WTC11 (cell line): ENCODE results near the gene EIF4E3. TPM values are rescaled to one million over a fixed set of nuclear protein-coding genes. Genes with fewer than 3 reads are reported as not detected.

Experiments used
- ATAC-seq: fragments of 200-7000 bp; cut with Tn5 transposase; 2 replicates; pipeline ENCODE4 v1.10.0; 2021; ENCODE audit warnings: mild to moderate bottlenecking, moderate library complexity
- CTCF ChIA-PET: fragments of 300-600 bp; sonication (Branson Sonifier 250); formaldehyde crosslinking; loops from one replicate; lab custom pipeline; 2021; ENCODE audit warnings: antibody characterized with exemption; lab: Charles Lee
- POLR2A ChIA-PET: fragments of 350-600 bp; sonication (Branson Sonifier 250); formaldehyde crosslinking; loops from one replicate; lab custom pipeline; 2021; ENCODE audit warnings: antibody characterized with exemption; lab: Charles Lee
- DNase-seq: peaks from one replicate; pipeline ENCODE4 v3.0.0; 2021; ENCODE audit warnings: low spot score
- H3K27ac Mint-ChIP-seq: 2 replicates; pipeline ENCODE4 v1.8.0; 2021; ENCODE audit warnings: mixed read lengths
- H3K27me3 Mint-ChIP-seq: 2 replicates; pipeline ENCODE4 v1.8.0; 2021; ENCODE audit warnings: low read depth, mild to moderate bottlenecking, moderate library complexity, mixed read lengths
- H3K36me3 Mint-ChIP-seq: 2 replicates; pipeline ENCODE4 v1.8.0; 2021; ENCODE audit warnings: mixed read lengths
- H3K4me1 Mint-ChIP-seq: 2 replicates; pipeline ENCODE4 v1.8.0; 2022; ENCODE audit warnings: mixed read lengths
- H3K4me3 Mint-ChIP-seq: 2 replicates; pipeline ENCODE4 v1.8.0; 2021; ENCODE audit warnings: mild to moderate bottlenecking, moderate library complexity, mixed read lengths
- H3K9me3 Mint-ChIP-seq: 2 replicates; pipeline ENCODE4 v1.8.0; 2021; ENCODE audit warnings: mixed read lengths
- ATF3 ChIP-seq: sonication (generic); formaldehyde crosslinking; conservative IDR thresholded peaks from 2 replicates; pipeline ENCODE4 v1.8.1; 2022; ENCODE audit warnings: mild to moderate bottlenecking, missing genetic modification reagents
- ATF6 ChIP-seq: sonication (generic); formaldehyde crosslinking; IDR thresholded peaks from 2 replicates; pipeline ENCODE4 v1.8.1; 2023; ENCODE audit warnings: mild to moderate bottlenecking, missing genetic modification reagents
- HMGA2 ChIP-seq: fragments of 250-450 bp; sonication (Bioruptor Pico); IDR thresholded peaks from 2 replicates; pipeline ENCODE4 v1.4.0; 2021; ENCODE audit warnings: mild to moderate bottlenecking, moderate library complexity
- IRF1 ChIP-seq: sonication (generic); formaldehyde crosslinking; IDR thresholded peaks from 2 replicates; pipeline ENCODE4 v1.8.0; 2023; ENCODE audit warnings: missing genetic modification reagents
- MXD4 ChIP-seq: fragments of 250-450 bp; sonication (Bioruptor Pico); IDR thresholded peaks from 2 replicates; pipeline ENCODE4 v1.8.0; 2021; ENCODE audit warnings: mild to moderate bottlenecking, moderate library complexity, borderline replicate concordance
- MYBL2 ChIP-seq: sonication (generic); formaldehyde crosslinking; IDR thresholded peaks from 2 replicates; pipeline ENCODE4 v1.8.1; 2023; ENCODE audit warnings: mild to moderate bottlenecking, moderate library complexity, missing genetic modification reagents
- NFATC4 ChIP-seq: fragments of 250-450 bp; sonication (Bioruptor Pico); IDR thresholded peaks from 2 replicates; pipeline ENCODE4 v1.9.0; 2021; ENCODE audit warnings: mild to moderate bottlenecking
- NR2C2 ChIP-seq: sonication (generic); formaldehyde crosslinking; IDR thresholded peaks from 2 replicates; pipeline ENCODE4 v1.8.0; 2022; ENCODE audit warnings: mild to moderate bottlenecking, missing genetic modification reagents
- PRDM15 ChIP-seq: sonication (generic); formaldehyde crosslinking; IDR thresholded peaks from 2 replicates; pipeline ENCODE4 v1.8.0; 2022; ENCODE audit warnings: missing genetic modification reagents
- RELA ChIP-seq: sonication (generic); formaldehyde crosslinking; IDR thresholded peaks from 2 replicates; pipeline ENCODE4 v1.8.1; 2022; ENCODE audit warnings: missing genetic modification reagents, mild to moderate bottlenecking, borderline replicate concordance
- SMAD4 ChIP-seq: sonication (generic); formaldehyde crosslinking; IDR thresholded peaks from 2 replicates; pipeline ENCODE4 v1.8.0; 2022; ENCODE audit warnings: mild to moderate bottlenecking, missing genetic modification reagents
- TCF7 ChIP-seq: sonication (generic); formaldehyde crosslinking; IDR thresholded peaks from 2 replicates; pipeline ENCODE4 v1.8.0; 2022; ENCODE audit warnings: mild to moderate bottlenecking, low read depth, missing genetic modification reagents, moderate library complexity
- TP53 ChIP-seq: sonication (generic); formaldehyde crosslinking; IDR thresholded peaks from 2 replicates; pipeline ENCODE4 v1.8.1; 2023; ENCODE audit warnings: mild to moderate bottlenecking, missing genetic modification reagents
- ZBTB43 ChIP-seq: sonication (generic); formaldehyde crosslinking; IDR thresholded peaks from 2 replicates; pipeline ENCODE4 v1.8.1; 2023; ENCODE audit warnings: mild to moderate bottlenecking, missing genetic modification reagents
- ZNF232 ChIP-seq: sonication (generic); formaldehyde crosslinking; IDR thresholded peaks from 2 replicates; pipeline ENCODE4 v1.8.0; 2022; ENCODE audit warnings: mild to moderate bottlenecking, missing genetic modification reagents
- ZNF396 ChIP-seq: fragments of 250-450 bp; sonication (Bioruptor Pico); IDR thresholded peaks from 2 replicates; pipeline ENCODE4 v1.8.0; 2021; ENCODE audit warnings: mild to moderate bottlenecking, moderate library complexity, borderline replicate concordance
- ZNF416 ChIP-seq: fragments of 250-450 bp; sonication (Bioruptor Pico); IDR thresholded peaks from 2 replicates; pipeline ENCODE4 v1.9.0; 2021; ENCODE audit warnings: mild to moderate bottlenecking, inconsistent platforms
- total RNA-seq: library from RNA; stranded (reverse); gene quantifications from 3 replicates; pipeline ENCODE4 v1.2.3, GENCODE V29; 2021

EIF4E3 gene
- total RNA-seq, 1 experiment from 2014 or later = 16.5 TPM

GRCh38 chr3:71694358-71694999 lies 30.7 kb downstream of the EIF4E3 start:
- no peaks in the 10 kb centered on the region for H3K27me3 Mint-ChIP-seq
- TF ChIP-seq ZNF232 (CRISPR knock-in tag) (no peak), RELA (CRISPR knock-in tag) (no peak), NR2C2 (CRISPR knock-in tag) (no peak)
- TF ChIP-seq, all 79 proteins: peak for 0
- Mint-ChIP-seq H3K4me1 (peaks cover 31% of the 10 kb centered on the region), H3K4me3 (no peak overlapping the region), H3K27ac (no peak overlapping the region; the same call in 1 of the 2 replicates), H3K9me3 (peaks cover 6% of the 10 kb centered on the region), H3K36me3 (peaks cover 10% of the 10 kb centered on the region)
- no peak for DNase-seq
- CTCF ChIA-PET = interaction anchor here (1.4 kb wide), 1 partner anchor 17 kb away, joined by 4 read pairs; no protein-coding TSS in a partner anchor
- no peak for ATAC-seq
- POLR2A ChIA-PET = no interaction called here

- no peak overlapping the region for H3K4me3 Mint-ChIP-seq
- TF ChIP-seq MXD4 (CRISPR knock-in tag) (no peak), ATF6 (CRISPR knock-in tag) (no peak), IRF1 (CRISPR knock-in tag) (no peak), TP53 (CRISPR knock-in tag) (no peak), ZNF416 (CRISPR knock-in tag) (no peak), HMGA2 (no peak), ATF3 (CRISPR knock-in tag) (no peak), SMAD4 (no peak)
- TF ChIP-seq, all 79 proteins: peak for 0
- CTCF ChIA-PET = interaction anchor here (2.5 kb wide), 1 partner anchor 12 kb away, joined by 15 read pairs; no protein-coding TSS in a partner anchor
- no peak overlapping the region for H3K27ac Mint-ChIP-seq
- ATAC-seq (no peak), DNase-seq (no peak)
- POLR2A ChIA-PET = no interaction called here
- peaks cover 6% of the 10 kb centered on the region for H3K9me3 Mint-ChIP-seq
- H3K36me3 Mint-ChIP-seq = peaks cover 10% of the 10 kb centered on the region
- peaks cover 40% of the 10 kb centered on the region for H3K4me1 Mint-ChIP-seq
- H3K27me3 Mint-ChIP-seq = no peaks in the 10 kb centered on the region
Measured at GRCh38 chr3:71693641-71694040, 31.6 kb downstream of the EIF4E3 start.

- no peaks in the 10 kb centered on the region for H3K9me3 Mint-ChIP-seq
- no peaks in the 10 kb centered on the region for H3K36me3 Mint-ChIP-seq
- no peaks in the 10 kb centered on the region for H3K27me3 Mint-ChIP-seq
- H3K4me1 Mint-ChIP-seq = peaks cover 50% of the 10 kb centered on the region
- ATAC-seq = no peak
- no peak for DNase-seq
- no peak overlapping the region for H3K4me3 Mint-ChIP-seq
- TF ChIP-seq TCF7 (CRISPR knock-in tag) = no peak
- no peak for TF ChIP-seq PRDM15 (CRISPR knock-in tag)
- no peak for TF ChIP-seq NR2C2 (CRISPR knock-in tag)
- TF ChIP-seq NFATC4 = no peak
- TF ChIP-seq ZNF396 = no peak
- TF ChIP-seq ZBTB43 (CRISPR knock-in tag) = no peak
- no peak for TF ChIP-seq MYBL2 (CRISPR knock-in tag)
- POLR2A ChIA-PET = interaction anchor here (0.7 kb wide), 1 partner anchor 172 kb away, joined by 3 read pairs; no protein-coding TSS in a partner anchor
- no peak overlapping the region for H3K27ac Mint-ChIP-seq
- CTCF ChIA-PET = interaction anchor here (0.9 to 2.5 kb wide), 2 partner anchors 11 to 19 kb away, joined by 4 to 15 read pairs; no protein-coding TSS in a partner anchor
Measured at GRCh38 chr3:71692139-71692538, 33.1 kb downstream of the EIF4E3 start.
